Heart right ventricle (tissue), 16 donors: ENCODE data around the gene C17orf114.

Experiments used
- ATAC-seq, 8 donors: fragments of 200-7000 bp; cut with Tn5 transposase; one replicate each; pipeline ENCODE4 v1.9.1; 2020; ENCODE audit warnings: mild to moderate bottlenecking in 8 of 8, moderate library complexity in 8 of 8, moderate number of reproducible peaks in 1 of 8
- DNase-seq, 2 donors: peaks; one replicate each; pipeline ENCODE4 v3.0.0-alpha.2; 2020
- H3K27ac ChIP-seq, 10 donors: fragments of 200-600 bp; sonication (generic) in 2 of 10; one replicate each; pipeline versions ENCODE4 v1.5.0 to v1.8.0; 2020 to 2022; ENCODE audit warnings: mild to moderate bottlenecking in 3 of 10
- H3K27me3 ChIP-seq, 7 donors: fragments of 200-600 bp; one replicate each; pipeline ENCODE4 v1.8.0; 2021 to 2022; ENCODE audit warnings: mild to moderate bottlenecking in 2 of 7
- H3K36me3 ChIP-seq, 9 donors: fragments of 200-600 bp; sonication (generic) in 1 of 9; one replicate each; pipeline versions ENCODE4 v1.5.0 to v1.8.0; 2020 to 2022; ENCODE audit warnings: mild to moderate bottlenecking in 2 of 9
- H3K4me1 ChIP-seq, 9 donors: fragments of 200-600 bp; sonication (generic) in 1 of 9; one replicate each; pipeline versions ENCODE4 v1.5.0 to v1.8.0; 2020 to 2022; ENCODE audit warnings: mild to moderate bottlenecking in 4 of 9
- H3K4me3 ChIP-seq, 10 donors: fragments of 200-600 bp; sonication (generic) in 2 of 10; one replicate each; pipeline versions ENCODE4 v1.5.0 to v1.8.0; 2020 to 2022; ENCODE audit warnings: mild to moderate bottlenecking in 7 of 10, moderate library complexity in 2 of 10
- H3K9me3 ChIP-seq, 11 donors: fragments of 200-600 bp in 10 of 11; sonication (generic) in 2 of 11; one replicate each; pipeline versions ENCODE4 v1.5.0 to v1.8.0; 2013 to 2022; ENCODE audit warnings: mild to moderate bottlenecking in 2 of 11, control low read depth in 1 of 11, moderate library complexity in 1 of 11
- WGBS, 2 donors: extraction: QIAGEN DNeasy Blood & Tissue Kit; methylation state at CpG; one replicate each; pipeline ENCODE4 v1.1.7; 2013; ENCODE audit warnings: inconsistent platforms in 1 of 2; 5-methylcytosine and 5-hydroxymethylcytosine counted together
- intact Hi-C, 10 donors: fragments of 100-400 bp; cut with DNase I; formaldehyde crosslinking; loops; one replicate each; pipeline versions ENCODE4 v1.11.1 to v1.14.2; 2022
- TF ChIP-seq, protein P1 (sequence below), 9 donors: fragments of 200-600 bp; sonication (generic) in 2 of 9; IDR thresholded peaks; one replicate each; pipeline versions ENCODE4 v1.5.0 to v1.8.0; 2021 to 2022; ENCODE audit warnings: antibody characterized with exemption in 9 of 9, mild to moderate bottlenecking in 5 of 9, moderate library complexity in 1 of 9
- donor health status: Arrhythmogenic right ventricular cardiomyopathy.
- donor health status: ischemic (EF 13 %, LVEDD 7.1; RV severe dilation, severe dysfunction).
- donor health status: healthy with polysubstance abuse.
- donor health status: DM: no; HTN: yes; CAD: no.
- donor health status: DM: no; HTN: no; CAD: no.
- donor health status: ischemic (EF 25% LVEDD 6.9; RV normal size, moderate dysfunction).
- donor health status: ischemic (EF 25% LVEDD 5.7; RV mildly dilated, moderate dysfunction).
- donor health status: healthy.
- donor health status: DM: yes; HTN: yes; CAD: no.
- donor health status: Ischemic cardiomyopathy.
- donor health status: ischemic (EF 35%, LVEDD 5.7; RV mildly dilated, moderate dysfunction).
- donor health status: nonischemic (EF 11% LVEDD 7.7; RV severe dilation, severe dysfunction).
- donor health status: DM: yes; HTN: yes; CAD: no.
- donor health status: PGD.
- donor health status: ischemic (EF 29% LVEDD 5.4; RV normal size, mild dysfunction).
- donor health status: nonischemic (EF 23%, LVEDD 6.1; RV moderate dilation, normal function).

Gene C17orf114

DNA sequence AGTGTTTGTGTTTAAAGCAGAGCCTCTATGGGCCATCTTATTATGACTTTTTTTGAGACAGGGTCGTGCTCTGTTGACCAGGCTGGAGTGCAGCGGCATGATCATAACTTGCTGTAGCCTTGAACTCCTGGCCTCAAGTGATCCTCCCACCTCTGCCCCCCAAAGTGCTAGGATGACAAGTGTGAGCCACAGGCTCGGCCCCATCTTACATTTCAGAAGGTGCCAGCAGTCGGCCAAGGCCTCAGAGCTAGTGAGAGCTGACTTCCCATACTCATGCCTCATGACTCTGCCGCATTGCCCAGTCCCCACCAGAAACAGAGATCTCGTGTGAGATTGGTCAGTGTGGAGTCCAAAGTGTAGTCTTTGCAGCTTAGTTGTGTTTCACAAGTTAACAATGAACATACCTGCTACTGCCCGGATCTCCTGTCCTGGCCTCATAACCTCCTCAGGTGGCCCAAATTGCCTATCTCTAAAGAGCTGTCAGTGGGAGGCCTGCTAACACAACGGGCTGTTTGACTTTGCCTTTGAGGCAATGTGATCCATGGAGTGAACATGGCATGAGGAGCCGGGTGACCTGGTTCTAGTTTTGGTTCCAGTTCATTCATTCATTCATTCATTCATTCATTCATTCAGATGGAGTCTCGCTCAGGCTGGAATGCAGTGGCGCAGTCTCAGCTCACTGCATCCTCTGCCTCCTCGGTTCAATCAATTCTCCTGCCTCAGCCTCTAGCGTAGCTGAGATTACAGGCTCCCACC, 44.7 kb upstream of the C17orf114 start:
- Histone ChIP-seq H3K4me3 (no peak overlapping the region), H3K36me3 (peaks cover 0 to 5% (median 0%) of the 10 kb centered on the region in 9 donors), H3K9me3 (no peaks in the 10 kb centered on the region), H3K27me3 (no peaks in the 10 kb centered on the region), H3K27ac (peak overlapping the region in 1 of 10 donors; percentile 20), H3K4me1 (peaks cover 0 to 60% (median 25%) of the 10 kb centered on the region in 9 donors)
- ATAC-seq (no peak), DNase-seq (no peak)
- 89 to 92% methylated on average over 13 of the region's 13 CpGs for WGBS, 2 donors
- intact Hi-C loops = loop anchor here in 2 of 10 donors (5.0 kb wide), 1 partner anchor 35 kb away; no protein-coding TSS in a partner anchor
- TF ChIP-seq, protein P1, sequence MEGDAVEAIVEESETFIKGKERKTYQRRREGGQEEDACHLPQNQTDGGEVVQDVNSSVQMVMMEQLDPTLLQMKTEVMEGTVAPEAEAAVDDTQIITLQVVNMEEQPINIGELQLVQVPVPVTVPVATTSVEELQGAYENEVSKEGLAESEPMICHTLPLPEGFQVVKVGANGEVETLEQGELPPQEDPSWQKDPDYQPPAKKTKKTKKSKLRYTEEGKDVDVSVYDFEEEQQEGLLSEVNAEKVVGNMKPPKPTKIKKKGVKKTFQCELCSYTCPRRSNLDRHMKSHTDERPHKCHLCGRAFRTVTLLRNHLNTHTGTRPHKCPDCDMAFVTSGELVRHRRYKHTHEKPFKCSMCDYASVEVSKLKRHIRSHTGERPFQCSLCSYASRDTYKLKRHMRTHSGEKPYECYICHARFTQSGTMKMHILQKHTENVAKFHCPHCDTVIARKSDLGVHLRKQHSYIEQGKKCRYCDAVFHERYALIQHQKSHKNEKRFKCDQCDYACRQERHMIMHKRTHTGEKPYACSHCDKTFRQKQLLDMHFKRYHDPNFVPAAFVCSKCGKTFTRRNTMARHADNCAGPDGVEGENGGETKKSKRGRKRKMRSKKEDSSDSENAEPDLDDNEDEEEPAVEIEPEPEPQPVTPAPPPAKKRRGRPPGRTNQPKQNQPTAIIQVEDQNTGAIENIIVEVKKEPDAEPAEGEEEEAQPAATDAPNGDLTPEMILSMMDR (IDR thresholded peaks at IDR 0.05) = no peak

DNA sequence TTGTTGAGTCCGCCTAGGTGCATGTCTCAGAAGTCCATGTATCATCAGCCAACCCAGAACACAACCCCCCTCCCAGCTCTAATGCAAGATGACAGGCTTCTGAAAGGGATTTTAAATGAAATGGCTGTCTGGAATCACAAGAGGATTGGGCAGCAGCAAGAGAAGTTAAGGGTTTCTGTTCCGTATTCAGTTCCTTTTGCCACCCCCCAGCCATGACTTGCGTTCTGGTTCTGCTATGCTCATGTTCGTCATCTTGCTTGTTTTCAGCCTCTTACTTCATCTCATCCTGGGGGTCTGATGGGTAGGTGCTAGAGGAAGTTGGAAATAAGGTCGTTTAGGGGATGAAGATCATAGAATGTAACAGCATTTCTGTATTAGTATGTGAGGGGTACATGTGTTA, 43.0 kb upstream of the C17orf114 start:
- Histone ChIP-seq H3K4me3 (no peak overlapping the region), H3K36me3 (peaks cover 0 to 5% (median 0%) of the 10 kb centered on the region in 9 donors), H3K9me3 (no peaks in the 10 kb centered on the region), H3K4me1 (peaks cover 0 to 69% (median 34%) of the 10 kb centered on the region in 9 donors), H3K27ac (peak overlapping the region in 1 of 10 donors; percentile 79), H3K27me3 (no peaks in the 10 kb centered on the region)
- ATAC-seq (peak in 4 of 8 donors; percentile 26 to 42 (median 36)), DNase-seq (no peak)
- TF ChIP-seq, protein P1 (IDR thresholded peaks at IDR 0.05) = no peak
- 85 to 90% methylated on average over 5 of the region's 5 CpGs for WGBS, 2 donors
- intact Hi-C loops = loop anchor here in 2 of 10 donors (5.0 kb wide), 1 partner anchor 37 kb away; no protein-coding TSS in a partner anchor

DNA sequence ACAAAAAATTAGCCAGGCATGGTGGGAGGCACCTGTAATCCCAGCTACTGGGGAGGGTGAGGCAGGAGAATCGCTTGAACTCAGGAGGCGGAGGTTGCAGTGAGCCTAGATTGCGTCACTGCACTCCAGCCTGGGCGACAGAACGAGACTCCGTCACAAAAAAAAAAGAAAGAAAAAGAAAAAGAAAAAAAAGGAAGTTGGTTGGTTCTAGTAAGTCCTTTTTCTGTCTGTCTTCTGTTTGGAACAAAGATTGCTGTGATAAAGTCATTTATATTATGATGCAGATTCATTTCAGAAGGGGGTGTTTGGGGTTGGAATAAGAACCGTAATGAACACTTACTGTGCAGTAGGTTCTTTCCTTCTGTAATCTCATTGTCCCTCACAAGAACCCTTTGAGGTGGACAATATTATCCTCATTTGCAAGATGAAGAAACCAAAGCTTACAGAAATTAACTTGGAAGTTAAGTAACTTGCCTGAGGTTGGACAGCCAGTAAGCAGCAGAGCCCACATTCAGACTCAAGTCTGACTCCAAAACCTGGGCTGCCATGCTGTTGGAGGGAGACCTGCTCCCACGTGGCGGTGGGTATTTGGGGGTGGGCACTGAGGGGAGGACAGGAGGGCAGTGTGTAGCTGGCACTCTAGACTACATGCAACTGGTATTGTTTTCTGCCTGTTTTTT, 41.3 kb upstream of the C17orf114 start:
- no peak for DNase-seq
- H3K4me1 ChIP-seq = peaks cover 0 to 69% (median 38%) of the 10 kb centered on the region in 9 donors
- no peaks in the 10 kb centered on the region for H3K27me3 ChIP-seq
- peak overlapping the region in 1 of 10 donors; percentile 79 for H3K27ac ChIP-seq
- TF ChIP-seq, protein P1 (IDR thresholded peaks at IDR 0.05) = no peak
- H3K9me3 ChIP-seq = no peaks in the 10 kb centered on the region
- 81 to 89% methylated on average over 9 of the region's 9 CpGs for WGBS, 2 donors
- intact Hi-C loops = no loop called here
- H3K4me3 ChIP-seq = no peak overlapping the region
- H3K36me3 ChIP-seq = peaks cover 0 to 8% (median 0%) of the 10 kb centered on the region in 9 donors
- no peak for ATAC-seq

DNA sequence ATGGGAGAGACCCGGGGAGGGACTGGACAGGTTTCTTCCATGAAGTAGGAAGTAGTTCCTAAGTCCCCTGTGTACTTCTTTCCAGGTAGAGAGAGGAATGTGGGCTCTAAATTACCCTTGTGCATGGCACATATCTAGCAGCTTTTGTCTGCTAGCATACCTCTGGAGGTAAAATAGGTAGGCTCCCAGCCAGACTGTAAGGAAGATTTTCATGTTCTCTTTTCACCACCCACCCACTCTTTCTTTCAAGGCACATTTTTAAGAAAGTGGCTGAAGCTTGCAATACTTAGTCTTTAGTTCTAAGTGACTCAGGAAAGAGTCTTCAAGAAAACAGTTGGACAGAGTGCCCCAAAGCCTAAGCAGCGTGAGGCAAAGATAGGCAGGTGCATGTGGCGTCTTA, 40.2 kb upstream of the C17orf114 start:
- intact Hi-C loops = no loop called here
- no peak for DNase-seq
- no peaks in the 10 kb centered on the region for H3K9me3 ChIP-seq
- peaks cover 0 to 14% (median 0%) of the 10 kb centered on the region in 9 donors for H3K36me3 ChIP-seq
- ATAC-seq = no peak
- H3K27ac ChIP-seq = peak overlapping the region in 1 of 10 donors; percentile 79
- TF ChIP-seq, protein P1 (IDR thresholded peaks at IDR 0.05) = no peak
- WGBS, 2 donors = 95 to 96% methylated on average over 3 of the region's 3 CpGs
- no peaks in the 10 kb centered on the region for H3K27me3 ChIP-seq
- H3K4me3 ChIP-seq = no peak overlapping the region
- peaks cover 5 to 72% (median 39%) of the 10 kb centered on the region in 9 donors for H3K4me1 ChIP-seq
